KOPT-K1 (cell line): ENCODE results near the gene SNX4.
"Not testable (repeated sequence)": the region's sequence is repeated elsewhere in the genome, so short reads cannot be mapped to it uniquely, and the experiment has no call there.

ENCODE experiments used
- H3K27ac ChIP-seq: fragments of 200-600 bp; sonication (generic); 2 replicates; pipeline ENCODE4 v1.5.1; 2016; ENCODE audit warnings: antibody characterized with exemption, mild to moderate bottlenecking, low read depth, low read length; ENCODE audit not compliant: poor library complexity, severe bottlenecking
- H3K36me3 ChIP-seq: fragments of 200-600 bp; sonication (generic); 2 replicates; pipeline ENCODE4 v1.5.1; 2017; ENCODE audit warnings: antibody characterized with exemption, mild to moderate bottlenecking, low read length, moderate library complexity; ENCODE audit not compliant: insufficient read depth
- H3K9me3 ChIP-seq: fragments of 200-600 bp; sonication (generic); 2 replicates; pipeline ENCODE4 v1.5.1; 2017; ENCODE audit warnings: antibody characterized with exemption, low read length, mild to moderate bottlenecking; ENCODE audit not compliant: insufficient read depth, poor library complexity, severe bottlenecking

SNX4 gene

GRCh38 chr3:125481375-125481759 lies 38.6 kb downstream of the SNX4 start:
- not testable (repeated sequence) for H3K27ac ChIP-seq, H3K9me3 ChIP-seq
- peaks cover 60% of the 10 kb centered on the region for H3K36me3 ChIP-seq

GRCh38 chr3:125480656-125481374 lies 39.2 kb downstream of the SNX4 start:
- H3K27ac ChIP-seq, result no peak overlapping the region
- H3K36me3 ChIP-seq, result peaks cover 60% of the 10 kb centered on the region
- no peaks in the 10 kb centered on the region for H3K9me3 ChIP-seq

- Histone ChIP-seq H3K9me3 (no peaks in the 10 kb centered on the region), H3K36me3 (peaks cover 71% of the 10 kb centered on the region), H3K27ac (no peak overlapping the region)
These were observed 40.9 kb downstream of the SNX4 start for GRCh38 chr3:125479091-125479490.

DNA sequence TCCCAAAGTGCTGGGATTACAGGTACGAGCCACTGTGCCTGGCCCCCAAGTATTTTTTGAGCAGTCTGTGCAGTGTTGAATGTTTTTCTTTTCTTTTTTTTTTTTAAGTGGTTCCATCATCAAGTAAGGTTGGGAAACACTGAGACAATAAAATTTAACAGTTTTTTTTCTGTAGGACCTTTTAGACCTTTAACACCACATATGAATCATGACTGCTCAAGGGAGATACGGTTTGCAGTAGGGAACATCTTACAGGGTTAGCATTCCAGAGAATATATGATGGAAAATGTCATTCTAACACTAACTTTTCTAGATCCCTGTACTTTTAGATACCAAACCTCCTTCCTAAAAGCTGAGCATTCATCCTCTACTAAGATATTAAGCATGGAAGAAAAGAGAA lies 41.7 kb downstream of the SNX4 start:
- peaks cover 78% of the 10 kb centered on the region for H3K36me3 ChIP-seq
- no peaks in the 10 kb centered on the region for H3K9me3 ChIP-seq
- no peak overlapping the region for H3K27ac ChIP-seq

- no peaks in the 10 kb centered on the region for H3K9me3 ChIP-seq
- peaks cover 84% of the 10 kb centered on the region for H3K36me3 ChIP-seq
These were observed 42.3 kb downstream of the SNX4 start for GRCh38 chr3:125477701-125478100.

GRCh38 chr3:125470671-125471070 lies 49.3 kb downstream of the SNX4 start:
- Histone ChIP-seq H3K36me3 (peaks cover 84% of the 10 kb centered on the region), H3K9me3 (no peaks in the 10 kb centered on the region), H3K27ac (no peak overlapping the region)

More at GRCh38 chr3:125477701-125478100, 42.3 kb downstream of the SNX4 start:
- no peak overlapping the region for H3K27ac ChIP-seq

- Histone ChIP-seq H3K36me3 (peaks cover 77% of the 10 kb centered on the region), H3K9me3 (no peaks in the 10 kb centered on the region), H3K27ac (no peak overlapping the region)
These were observed 57.2 kb downstream of the SNX4 start for GRCh38 chr3:125462722-125463299.

GRCh38 chr3:125461896-125462295 lies 58.1 kb downstream of the SNX4 start:
- H3K9me3 ChIP-seq, result no peaks in the 10 kb centered on the region
- no peak overlapping the region for H3K27ac ChIP-seq
- peaks cover 77% of the 10 kb centered on the region for H3K36me3 ChIP-seq

DNA sequence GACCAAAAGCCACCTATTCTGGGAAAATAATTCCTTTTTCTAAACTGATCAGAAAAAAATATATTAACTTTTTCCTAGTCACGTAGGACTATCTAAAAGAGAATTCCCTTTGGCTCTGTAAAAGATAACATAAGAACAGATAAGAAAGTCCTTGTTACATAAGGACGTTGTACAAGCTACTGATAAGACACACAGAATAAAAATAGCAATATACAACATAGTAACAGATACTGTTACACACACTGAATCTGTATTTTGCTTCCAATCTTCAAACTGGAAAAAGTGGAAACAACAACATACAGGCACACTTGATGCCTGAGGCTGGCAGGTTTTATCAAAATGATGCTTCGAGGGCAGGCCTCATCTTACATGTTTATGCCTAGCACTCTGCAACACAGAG lies 59.8 kb downstream of the SNX4 start:
- Histone ChIP-seq H3K27ac (no peak overlapping the region), H3K9me3 (no peaks in the 10 kb centered on the region), H3K36me3 (peaks cover 81% of the 10 kb centered on the region)

- Histone ChIP-seq H3K27ac (no peak overlapping the region), H3K9me3 (no peaks in the 10 kb centered on the region), H3K36me3 (peaks cover 38% of the 10 kb centered on the region)
These were observed 76.1 kb downstream of the SNX4 start for GRCh38 chr3:125443923-125444322.

DNA sequence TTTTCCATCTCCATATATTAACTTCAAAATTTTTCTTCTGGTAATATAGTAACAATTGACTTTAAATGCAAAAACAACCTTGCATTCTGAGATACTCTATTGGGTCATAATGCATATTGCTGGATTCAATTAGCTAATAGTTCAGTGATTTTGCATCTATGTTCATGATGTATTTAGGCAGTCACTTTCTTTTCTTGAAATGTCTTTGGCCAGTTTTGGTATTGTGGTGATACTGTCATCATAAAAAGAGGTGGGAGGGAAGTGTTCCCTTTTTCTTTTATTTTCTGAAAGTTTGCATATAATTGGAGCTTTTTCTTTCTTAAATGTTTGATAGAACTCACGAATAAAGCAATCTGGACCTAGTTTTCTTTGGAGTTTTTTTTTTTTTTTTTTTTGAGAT lies 77.5 kb downstream of the SNX4 start:
- Histone ChIP-seq H3K36me3 (peaks cover 25% of the 10 kb centered on the region), H3K27ac (no peak overlapping the region), H3K9me3 (no peaks in the 10 kb centered on the region)

GRCh38 chr3:125440970-125441369 lies 79.0 kb downstream of the SNX4 start:
- Histone ChIP-seq H3K27ac (no peak overlapping the region), H3K9me3 (no peaks in the 10 kb centered on the region), H3K36me3 (peaks cover 10% of the 10 kb centered on the region; the same call in 1 of the 2 replicates)

DNA sequence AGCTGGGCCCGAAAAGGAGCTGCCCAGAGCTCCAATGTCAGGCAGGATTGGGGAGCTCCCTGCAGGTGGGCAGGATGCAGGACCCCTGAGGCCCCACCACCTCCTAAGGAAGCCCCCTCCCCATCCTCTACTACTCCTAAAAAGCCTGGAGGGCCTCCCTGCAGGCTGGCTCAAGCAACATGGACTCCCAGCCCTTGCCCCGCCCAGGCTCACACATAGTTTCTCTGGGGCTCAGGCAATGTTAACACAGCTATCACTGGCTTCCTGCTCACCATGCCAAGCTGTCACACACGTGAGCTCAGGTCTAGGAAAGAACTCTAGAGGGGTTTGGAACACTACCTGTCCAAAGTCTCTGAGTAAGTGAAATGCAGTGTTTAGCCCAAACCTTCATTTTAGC lies 79.4 kb downstream of the SNX4 start:
- peaks cover 6% of the 10 kb centered on the region; the same call in 1 of the 2 replicates for H3K36me3 ChIP-seq
- H3K9me3 ChIP-seq, result no peaks in the 10 kb centered on the region
- H3K27ac ChIP-seq, result no peak overlapping the region

GRCh38 chr3:125437631-125438435 lies 82.2 kb downstream of the SNX4 start:
- Histone ChIP-seq H3K27ac (no peak overlapping the region), H3K9me3 (no peaks in the 10 kb centered on the region), H3K36me3 (no peaks in the 10 kb centered on the region)

- H3K9me3 ChIP-seq, result no peaks in the 10 kb centered on the region
- no peak overlapping the region for H3K27ac ChIP-seq
- H3K36me3 ChIP-seq, result no peaks in the 10 kb centered on the region
These were observed 83.1 kb downstream of the SNX4 start for GRCh38 chr3:125436921-125437320.
